ENCODE measurements around the gene ALB.

GRCh38 chr4:73451981-73452747 lies 48.1 kb downstream of the ALB start:
- TF ChIP-seq POLR2AphosphoS5 (IDR thresholded peaks at IDR 0.05; ENCODE audit: low read depth, low read length) (no peak), CTCF (IDR thresholded peaks at IDR 0.05) (no peak)

Data from Panc1 (cell line).